DOHH2 (cell line): ENCODE data around the gene TBATA.

Experiments used
- H3F3A ChIP-seq: fragments of 200-600 bp; sonication (generic), shearing (Covaris generic); 2 replicates; pipeline ENCODE4 v1.6.0; 2016; ENCODE audit warnings: antibody characterized with exemption, mild to moderate bottlenecking; ENCODE audit not compliant: control insufficient read depth, insufficient read depth
- H3K27ac ChIP-seq: fragments of 200-600 bp; sonication (generic); 2 replicates; pipeline ENCODE4 v1.5.1; 2014; ENCODE audit warnings: low read depth, mild to moderate bottlenecking, low read length, moderate library complexity
- H3K27me3 ChIP-seq: fragments of 200-600 bp; sonication (generic); 2 replicates; pipeline ENCODE4 v1.6.1; 2014; ENCODE audit warnings: mild to moderate bottlenecking, low read length, mixed read lengths; ENCODE audit not compliant: control insufficient read depth
- H3K36me3 ChIP-seq: fragments of 200-600 bp; sonication (generic); 2 replicates; pipeline ENCODE4 v1.6.1; 2014; ENCODE audit warnings: mild to moderate bottlenecking, low read length, moderate library complexity, mixed read lengths; ENCODE audit not compliant: control insufficient read depth
- H3K4me1 ChIP-seq: fragments of 200-600 bp; sonication (generic); 2 replicates; pipeline ENCODE4 v1.6.1; 2014; ENCODE audit warnings: mild to moderate bottlenecking, low read length, mixed read lengths; ENCODE audit not compliant: control insufficient read depth
- H3K4me2 ChIP-seq: fragments of 200-600 bp; sonication (generic); 2 replicates; pipeline ENCODE4 v1.6.0; 2014; ENCODE audit warnings: mild to moderate bottlenecking, low read length, moderate library complexity
- H3K4me3 ChIP-seq: fragments of 200-600 bp; sonication (generic); 2 replicates; pipeline ENCODE4 v1.5.1; 2014; ENCODE audit warnings: mild to moderate bottlenecking, low read length, mixed read lengths
- H3K79me2 ChIP-seq: fragments of 200-600 bp; sonication (generic); 2 replicates; pipeline ENCODE4 v1.6.1; 2014; ENCODE audit warnings: mild to moderate bottlenecking, low read length, mixed read lengths; ENCODE audit not compliant: control insufficient read depth
- H3K9me2 ChIP-seq: fragments of 200-600 bp; sonication (generic); replicated peaks from 2 replicates; pipeline ENCODE4 v1.6.1; 2014; ENCODE audit warnings: mild to moderate bottlenecking, low read length, mixed read lengths; ENCODE audit not compliant: control insufficient read depth
- H3K9me3 ChIP-seq: fragments of 200-600 bp; sonication (generic); 2 replicates; pipeline ENCODE4 v1.6.1; 2014; ENCODE audit warnings: antibody characterized with exemption, low read length, mixed read lengths; ENCODE audit not compliant: control insufficient read depth, insufficient read depth
- H4K20me1 ChIP-seq: fragments of 200-600 bp; sonication (generic); 2 replicates; pipeline ENCODE4 v1.6.0; 2014; ENCODE audit warnings: low read depth, mild to moderate bottlenecking, antibody characterized with exemption, low read length, moderate library complexity; ENCODE audit not compliant: control insufficient read depth, insufficient read depth
- CTCF ChIP-seq: fragments of 200-600 bp; sonication (generic); IDR thresholded peaks from one replicate; pipeline ENCODE4 v1.5.1; 2014; ENCODE audit warnings: antibody characterized with exemption, mild to moderate bottlenecking, low read depth, low read length; ENCODE audit not compliant: poor library complexity, severe bottlenecking
- EZH2phosphoT487 ChIP-seq: fragments of 200-600 bp; sonication (generic); IDR thresholded peaks from 2 replicates; pipeline ENCODE4 v1.6.1; 2017; ENCODE audit warnings: borderline replicate concordance, mild to moderate bottlenecking, antibody characterized with exemption, low read length, moderate library complexity, mixed read lengths

The TBATA gene

GRCh38 chr10:70773965-70774809 lies 11.0 kb downstream of the TBATA start:
- Histone ChIP-seq H3K9me3 (no peaks in the 10 kb centered on the region), H4K20me1 (no peaks in the 10 kb centered on the region), H3K4me1 (no peaks in the 10 kb centered on the region), H3K27me3 (no peaks in the 10 kb centered on the region), H3K27ac (no peak overlapping the region), H3F3A (no peaks in the 10 kb centered on the region), H3K9me2 (no peaks in the 10 kb centered on the region), H3K79me2 (no peaks in the 10 kb centered on the region), H3K4me2 (no peak overlapping the region), H3K36me3 (no peaks in the 10 kb centered on the region), H3K4me3 (no peak overlapping the region)
- no peak for TF ChIP-seq CTCF
- no peak for TF ChIP-seq EZH2phosphoT487

- no peak overlapping the region for H3K27ac ChIP-seq
- no peaks in the 10 kb centered on the region for H3K79me2 ChIP-seq
- no peaks in the 10 kb centered on the region for H3F3A ChIP-seq
- no peaks in the 10 kb centered on the region for H4K20me1 ChIP-seq
- H3K4me2 ChIP-seq = no peak overlapping the region
- H3K27me3 ChIP-seq = no peaks in the 10 kb centered on the region; the same call in 1 of the 2 replicates
- H3K4me1 ChIP-seq = no peaks in the 10 kb centered on the region
- H3K4me3 ChIP-seq = no peak overlapping the region
- H3K36me3 ChIP-seq = no peaks in the 10 kb centered on the region
- no peaks in the 10 kb centered on the region for H3K9me3 ChIP-seq
- TF ChIP-seq EZH2phosphoT487 (no peak), CTCF (no peak)
- H3K9me2 ChIP-seq = no peaks in the 10 kb centered on the region
Measured at GRCh38 chr10:70773461-70773860, 11.7 kb downstream of the TBATA start.

GRCh38 chr10:70772627-70773026 lies 12.6 kb downstream of the TBATA start:
- Histone ChIP-seq H3K4me2 (no peak overlapping the region), H3K4me3 (no peak overlapping the region), H3K36me3 (no peaks in the 10 kb centered on the region), H3K27ac (no peak overlapping the region), H3F3A (no peaks in the 10 kb centered on the region), H3K79me2 (no peaks in the 10 kb centered on the region), H4K20me1 (no peaks in the 10 kb centered on the region), H3K9me2 (no peaks in the 10 kb centered on the region), H3K9me3 (no peaks in the 10 kb centered on the region), H3K27me3 (no peaks in the 10 kb centered on the region; the same call in 1 of the 2 replicates), H3K4me1 (no peaks in the 10 kb centered on the region)
- no peak for TF ChIP-seq CTCF
